ENCODE data around the gene IZUMO1R. TPM values are rescaled to one million over a fixed set of nuclear protein-coding genes. Genes with fewer than 3 reads are reported as not detected.
"Not testable (repeated sequence)": the region's sequence is repeated elsewhere in the genome, so short reads cannot be mapped to it uniquely, and the experiment has no call there.

The IZUMO1R gene
- total RNA-seq, 1 donor from 2014 or later = not detected

- DNase-seq (ENCODE audit: low spot score) = no peak
These were observed 21.3 kb downstream of the IZUMO1R start for GRCh38 chr11:94325681-94326080.

GRCh38 chr11:94326947-94327346 lies 22.6 kb downstream of the IZUMO1R start:
- DNase-seq (ENCODE audit: low spot score) = no peak

GRCh38 chr11:94328587-94329080 lies 24.3 kb downstream of the IZUMO1R start:
- no peak for DNase-seq (ENCODE audit: low spot score)

- DNase-seq (ENCODE audit: low spot score) = no peak
These were observed 25.1 kb downstream of the IZUMO1R start for GRCh38 chr11:94329501-94329900.

GRCh38 chr11:94330789-94331188 lies 26.4 kb downstream of the IZUMO1R start:
- DNase-seq (ENCODE audit: low spot score) = no peak

GRCh38 chr11:94332814-94333213 lies 28.4 kb downstream of the IZUMO1R start:
- no peak for DNase-seq (ENCODE audit: low spot score)

- DNase-seq (ENCODE audit: low spot score) = no peak
These were observed 31.7 kb downstream of the IZUMO1R start for GRCh38 chr11:94336033-94336432.

- no peak for DNase-seq (ENCODE audit: low spot score)
These were observed 34.3 kb downstream of the IZUMO1R start for GRCh38 chr11:94338651-94339050.

GRCh38 chr11:94342250-94342649 lies 37.9 kb downstream of the IZUMO1R start:
- no peak for DNase-seq (ENCODE audit: low spot score)

GRCh38 chr11:94343495-94343894 lies 39.1 kb downstream of the IZUMO1R start:
- no peak for DNase-seq (ENCODE audit: low spot score)

- DNase-seq (ENCODE audit: low spot score) = not testable (repeated sequence)
These were observed 41.9 kb downstream of the IZUMO1R start for GRCh38 chr11:94346311-94346710.

GRCh38 chr11:94350850-94351563 lies 46.6 kb downstream of the IZUMO1R start:
- not testable (repeated sequence) for DNase-seq (ENCODE audit: low spot score)

Other genes starting within 250 kb of the IZUMO1R start
- gene PANX1, start 175.7 kb upstream of the IZUMO1R start, total RNA-seq (ENCODE audit: insufficient read depth, low replicate concordance) = 52.2 TPM
- gene GPR83, start 96.8 kb downstream of the IZUMO1R start, total RNA-seq (ENCODE audit: insufficient read depth, low replicate concordance) = 0.48 TPM
- gene MRE11, start 189.3 kb downstream of the IZUMO1R start, total RNA-seq (ENCODE audit: insufficient read depth, low replicate concordance) = 12.5 TPM
- 28.9 TPM for gene ANKRD49, start 189.4 kb downstream of the IZUMO1R start, total RNA-seq (ENCODE audit: insufficient read depth, low replicate concordance)
- not detected for gene C11orf97, start 207.9 kb downstream of the IZUMO1R start, total RNA-seq (ENCODE audit: insufficient read depth, low replicate concordance)
- gene FUT4, start 239.3 kb downstream of the IZUMO1R start, total RNA-seq (ENCODE audit: insufficient read depth, low replicate concordance) = 10.4 TPM